Left ventricle myocardium inferior (tissue), 1 donor: ENCODE measurements around the gene NEDD9. TPM values are rescaled to one million over a fixed set of nuclear protein-coding genes. Genes with fewer than 3 reads are reported as not detected.

Experiments
- DNase-seq: peaks from one replicate; pipeline ENCODE4 v3.0.0-alpha.2; 2020
- H3K27ac ChIP-seq: fragments of 200-600 bp; replicated peaks from 2 replicates; pipeline ENCODE4 v1.8.0; 2021
- H3K27me3 ChIP-seq: fragments of 200-600 bp; 2 replicates; pipeline ENCODE4 v1.8.0; 2021; ENCODE audit warnings: low read depth
- H3K36me3 ChIP-seq: fragments of 200-600 bp; 2 replicates; pipeline ENCODE4 v1.8.0; 2021
- H3K4me1 ChIP-seq: fragments of 200-600 bp; 2 replicates; pipeline ENCODE4 v1.8.0; 2021
- H3K4me3 ChIP-seq: fragments of 200-600 bp; 2 replicates; pipeline ENCODE4 v1.8.0; 2021; ENCODE audit warnings: mild to moderate bottlenecking, moderate library complexity
- H3K9me3 ChIP-seq: fragments of 200-600 bp; replicated peaks from 2 replicates; pipeline ENCODE4 v1.8.0; 2021
- CTCF ChIP-seq: fragments of 200-600 bp; IDR thresholded peaks from 2 replicates; pipeline ENCODE4 v1.8.0; 2021; ENCODE audit warnings: antibody characterized with exemption, mild to moderate bottlenecking, borderline replicate concordance
- intact Hi-C: fragments of 100-400 bp; cut with micrococcal nuclease; formaldehyde crosslinking; loops from one replicate; pipeline ENCODE4 v1.11.0; 2022
- total RNA-seq: library from RNA; stranded (reverse); fragmentation: NEBNext Ultra II Directional; extraction: Animal tissue kit (Norgen Biotek cat#: 25700); gene quantifications from one replicate; pipeline ENCODE4 v1.2.1, GENCODE V29; 2021
- donor health status: DM: no; HTN: yes; CAD: no; lungs with severe emphysema.

NEDD9 gene
- total RNA-seq, 1 donor from 2014 or later: 28.1 TPM

GRCh38 chr6:11163932-11164331 is 68.5 kb downstream of the NEDD9 start:
- no peaks in the 10 kb centered on the region for H3K36me3 ChIP-seq
- H3K9me3 ChIP-seq: no peaks in the 10 kb centered on the region
- no peak for TF ChIP-seq CTCF
- no peak overlapping the region for H3K4me3 ChIP-seq
- DNase-seq: no peak
- H3K27ac ChIP-seq: no peak overlapping the region
- H3K4me1 ChIP-seq: peaks cover 10% of the 10 kb centered on the region
- H3K27me3 ChIP-seq: no peaks in the 10 kb centered on the region
- intact Hi-C loops: no loop called here

- no peak for DNase-seq
- Histone ChIP-seq H3K4me1 (no peaks in the 10 kb centered on the region), H3K27me3 (no peaks in the 10 kb centered on the region), H3K36me3 (no peaks in the 10 kb centered on the region), H3K4me3 (no peak overlapping the region), H3K27ac (no peak overlapping the region), H3K9me3 (no peaks in the 10 kb centered on the region)
- intact Hi-C loops: no loop called here
- TF ChIP-seq CTCF: no peak
Observed at GRCh38 chr6:11162262-11162661, 70.2 kb downstream of the NEDD9 start.

GRCh38 chr6:11161031-11161956 is 71.2 kb downstream of the NEDD9 start:
- intact Hi-C loops: no loop called here

GRCh38 chr6:11160199-11160598 is 72.3 kb downstream of the NEDD9 start:
- Histone ChIP-seq H3K4me3 (no peak overlapping the region), H3K4me1 (no peaks in the 10 kb centered on the region), H3K27ac (no peak overlapping the region), H3K27me3 (no peaks in the 10 kb centered on the region), H3K36me3 (no peaks in the 10 kb centered on the region), H3K9me3 (no peaks in the 10 kb centered on the region)
- no peak for TF ChIP-seq CTCF
- intact Hi-C loops: no loop called here
- DNase-seq: no peak

More at GRCh38 chr6:11161031-11161956, 71.2 kb downstream of the NEDD9 start:
- H3K27me3 ChIP-seq: no peaks in the 10 kb centered on the region
- H3K9me3 ChIP-seq: no peaks in the 10 kb centered on the region
- H3K27ac ChIP-seq: no peak overlapping the region
- no peaks in the 10 kb centered on the region for H3K4me1 ChIP-seq
- TF ChIP-seq CTCF: no peak
- no peak for DNase-seq
- H3K4me3 ChIP-seq: no peak overlapping the region
- H3K36me3 ChIP-seq: no peaks in the 10 kb centered on the region

GRCh38 chr6:11155589-11155988 is 76.9 kb downstream of the NEDD9 start:
- Histone ChIP-seq H3K4me1 (no peaks in the 10 kb centered on the region), H3K27ac (no peak overlapping the region), H3K9me3 (no peaks in the 10 kb centered on the region), H3K4me3 (no peak overlapping the region), H3K27me3 (no peaks in the 10 kb centered on the region), H3K36me3 (no peaks in the 10 kb centered on the region)
- TF ChIP-seq CTCF: no peak
- intact Hi-C loops: no loop called here
- no peak for DNase-seq
